ENCODE results near the gene IQCM.

DNA sequence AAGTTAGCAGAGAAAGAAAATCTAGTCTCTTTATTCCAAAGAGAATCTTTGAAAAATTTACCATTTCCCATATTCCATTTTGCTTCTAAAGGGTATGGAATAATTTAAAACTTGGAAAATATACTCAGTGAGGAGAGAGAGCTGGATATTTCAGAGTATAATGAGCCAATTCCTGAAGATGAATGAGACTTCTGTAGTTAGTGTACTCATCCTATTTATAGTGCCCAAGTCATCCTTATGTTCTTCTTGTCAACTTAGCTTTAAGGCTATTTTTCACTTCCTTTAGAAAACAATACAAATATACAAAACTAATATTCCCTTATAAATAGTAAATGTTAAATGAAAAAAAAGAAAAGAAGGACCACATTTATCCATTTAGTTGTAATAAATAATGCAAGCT is 302.6 kb downstream of the IQCM start:
- TF ChIP-seq GATA2 (IDR thresholded peaks at IDR 0.05; ENCODE audit: low read depth, low read length): no peak
- no peak for TF ChIP-seq GATA3 (IDR thresholded peaks at IDR 0.05; ENCODE audit: low read depth, low read length)
